Endothelial cell of umbilical vein (primary cell): ENCODE measurements around the gene DYNLRB2. TPM values are rescaled to one million over a fixed set of nuclear protein-coding genes. Genes with fewer than 3 reads are reported as not detected.

Source experiments
- BruUV-seq: library from RNA; stranded (reverse); fragments of 400-500 nt; replicated peaks from 2 replicates; lab custom pipeline; 2021; lab: Mats Ljungman, UMichigan
- CTCF ChIA-PET: fragments of 300-600, 350-600 bp; sonication (Branson Sonifier 250); formaldehyde crosslinking; loops from one replicate; lab custom pipeline; 2021; ENCODE audit warnings: antibody characterized with exemption, inconsistent platforms; lab: Charles Lee
- POLR2A ChIA-PET: fragments of 300-600, 350-600 bp; sonication (Branson Sonifier 250); formaldehyde crosslinking; loops from one replicate; lab custom pipeline; 2021; ENCODE audit warnings: antibody characterized with exemption, inconsistent platforms; lab: Charles Lee
- DNase-seq: peaks from one replicate; pipeline ENCODE4 v3.0.0-alpha.2; 2011; ENCODE audit warnings: low read depth, low spot score
- FAIRE-seq: peaks from 2 replicates; lab custom pipeline; 2011; peaks lifted over from hg19 to GRCh38; lab: Jason Lieb, UNC
- H2AFZ ChIP-seq: 2 replicates; pipeline ENCODE4 v1.6.0; 2012; ENCODE audit warnings: low read depth, low read length, control low read depth, inconsistent platforms
- H3K27ac ChIP-seq: 2 replicates; pipeline ENCODE4 v1.5.1; 2011; ENCODE audit warnings: low read depth, mild to moderate bottlenecking, control low read depth, low read length, moderate library complexity; ENCODE audit not compliant: insufficient read depth
- H3K27me3 ChIP-seq, 2 experiments: 2 replicates each; pipeline versions ENCODE4 v1.6.0 to v1.6.1; 2011; ENCODE audit warnings: low read length in 2 of 2, mixed read lengths in 1 of 2; ENCODE audit not compliant: control insufficient read depth in 2 of 2, insufficient read depth in 2 of 2
- H3K36me3 ChIP-seq, 2 experiments: 2 replicates in 1 of 2; 3 replicates in 1 of 2; pipeline ENCODE4 v1.5.1; 2011; ENCODE audit warnings: low read length in 2 of 2, mild to moderate bottlenecking in 1 of 2, moderate library complexity in 1 of 2; ENCODE audit not compliant: control insufficient read depth in 2 of 2, insufficient read depth in 2 of 2; ENCODE audit errors: extremely low read depth in 1 of 2
- H3K4me1 ChIP-seq: 3 replicates; pipeline ENCODE4 v1.5.1; 2011; ENCODE audit warnings: mild to moderate bottlenecking, low read length; ENCODE audit not compliant: control insufficient read depth, insufficient read depth; ENCODE audit errors: extremely low read depth
- H3K4me2 ChIP-seq: 2 replicates; pipeline ENCODE4 v1.6.1; 2011; ENCODE audit warnings: low read length, control low read depth, mixed read lengths; ENCODE audit not compliant: insufficient read depth
- H3K4me3 ChIP-seq, 3 experiments: fragments of 200-600 bp in 1 of 3; sonication (generic), shearing (Covaris generic) in 1 of 3; replicated peaks in 1 of 3; 2 replicates each; pipeline ENCODE4 v1.5.1; 2011 to 2016; ENCODE audit warnings: control low read depth in 3 of 3, low read length in 3 of 3, mild to moderate bottlenecking in 2 of 3, inconsistent platforms in 1 of 3, low read depth in 1 of 3, moderate library complexity in 1 of 3; ENCODE audit not compliant: insufficient read depth in 1 of 3
- H3K79me2 ChIP-seq: 2 replicates; pipeline ENCODE4 v1.6.0; 2012; ENCODE audit warnings: low read length, inconsistent platforms; ENCODE audit not compliant: control insufficient read depth, insufficient read depth
- H3K9ac ChIP-seq: replicated peaks from 2 replicates; pipeline ENCODE3; 2011; ENCODE audit warnings: low read length, control low read depth; ENCODE audit not compliant: insufficient read depth; ENCODE audit errors: extremely low read depth
- H3K9me1 ChIP-seq: replicated peaks from 3 replicates; pipeline ENCODE4 v1.6.0; 2011; ENCODE audit warnings: mild to moderate bottlenecking, low read length; ENCODE audit not compliant: control insufficient read depth, insufficient read depth; ENCODE audit errors: extremely low read depth
- H3K9me3 ChIP-seq: replicated peaks from 2 replicates; pipeline ENCODE4 v1.5.1; 2012; ENCODE audit warnings: low read length, inconsistent platforms; ENCODE audit not compliant: control insufficient read depth, insufficient read depth
- H4K20me1 ChIP-seq: replicated peaks from 2 replicates; pipeline ENCODE3; 2011; ENCODE audit warnings: mild to moderate bottlenecking, low read length; ENCODE audit not compliant: control insufficient read depth, insufficient read depth; ENCODE audit errors: extremely low read depth
- EZH2 ChIP-seq: IDR thresholded peaks from 2 replicates; pipeline ENCODE4 v1.6.1; 2012; ENCODE audit warnings: borderline replicate concordance, low read depth, mild to moderate bottlenecking, moderate library complexity, low read length, inconsistent platforms; ENCODE audit not compliant: severe bottlenecking
- FOS ChIP-seq: IDR thresholded peaks from 2 replicates; pipeline ENCODE4 v1.6.1; 2011; ENCODE audit warnings: mild to moderate bottlenecking, low read length, moderate library complexity, borderline replicate concordance; ENCODE audit not compliant: insufficient read depth
- GATA2 ChIP-seq: IDR thresholded peaks from 2 replicates; pipeline ENCODE4 v1.7.0; 2011; ENCODE audit warnings: low read depth, mild to moderate bottlenecking, moderate library complexity, mixed read lengths, low read length; ENCODE audit not compliant: insufficient read length, insufficient read depth
- JUN ChIP-seq: IDR thresholded peaks from 2 replicates; pipeline ENCODE4 v1.6.1; 2011; ENCODE audit warnings: borderline replicate concordance, low read depth; ENCODE audit not compliant: insufficient read length, insufficient read depth
- MYC ChIP-seq: IDR thresholded peaks from one replicate; pipeline ENCODE4 v1.6.1; 2011; ENCODE audit warnings: mild to moderate bottlenecking, low read depth, low read length
- POLR2A ChIP-seq: IDR thresholded peaks from 2 replicates; pipeline ENCODE4 v1.6.1; 2012; ENCODE audit warnings: low read depth, mild to moderate bottlenecking, control low read depth, low read length
- POLR2AphosphoS5 ChIP-seq: IDR thresholded peaks from 2 replicates; pipeline ENCODE4 v1.6.1; 2012; ENCODE audit warnings: low read depth, mild to moderate bottlenecking, control low read depth, low read length, moderate library complexity; ENCODE audit not compliant: insufficient read depth
- dilution Hi-C: fragments of 300-500 bp; cut with MboI; formaldehyde crosslinking; loops from one replicate; pipeline ENCODE4 v1.15.0; 2019; ENCODE audit warnings: low sequenced_read_pairs; ENCODE audit not compliant: extremely low pct_ligation_motif_present
- intact Hi-C: fragments of 100-400 bp; cut with micrococcal nuclease; formaldehyde crosslinking; loops from one replicate; pipeline ENCODE4 v1.10.0; 2022
- polyA plus RNA-seq, 4 experiments: library from polyadenylated mRNA; depleted of rRNA in 3 of 4; stranded (reverse) in 3 of 4; unstranded in 1 of 4; fragments of >200 nt; gene quantifications; 2 replicates each; pipeline versions ENCODE4 v1.2.1 to v1.2.3, GENCODE V29; 2011 to 2012; ENCODE audit warnings: missing spikeins in 1 of 4
- total RNA-seq: library from RNA; stranded (reverse); gene quantifications from 2 replicates; pipeline ENCODE4 v1.2.3, GENCODE V29; 2021
- TF ChIP-seq, protein P1 (sequence below), 2 donors: IDR thresholded peaks; 1 replicate in 1 of 2; 2 replicates in 1 of 2; pipeline ENCODE4 v1.5.1; 2011; ENCODE audit warnings: low read length in 2 of 2, mild to moderate bottlenecking in 2 of 2, moderate library complexity in 2 of 2, control low read depth in 1 of 2, inconsistent platforms in 1 of 2, low read depth in 1 of 2; ENCODE audit not compliant: insufficient read depth in 1 of 2; ENCODE audit errors: extremely low read depth in 1 of 2
- TF ChIP-seq, protein P2 (sequence below): IDR thresholded peaks from 2 replicates; pipeline ENCODE4 v1.6.1; 2011; ENCODE audit not compliant: insufficient read depth, insufficient read length

Gene DYNLRB2
- total and polyA plus RNA-seq, 2 donors (not counting 3 experiments of a cell fraction or from before 2014, with no cell fraction given), result not detected

DNA sequence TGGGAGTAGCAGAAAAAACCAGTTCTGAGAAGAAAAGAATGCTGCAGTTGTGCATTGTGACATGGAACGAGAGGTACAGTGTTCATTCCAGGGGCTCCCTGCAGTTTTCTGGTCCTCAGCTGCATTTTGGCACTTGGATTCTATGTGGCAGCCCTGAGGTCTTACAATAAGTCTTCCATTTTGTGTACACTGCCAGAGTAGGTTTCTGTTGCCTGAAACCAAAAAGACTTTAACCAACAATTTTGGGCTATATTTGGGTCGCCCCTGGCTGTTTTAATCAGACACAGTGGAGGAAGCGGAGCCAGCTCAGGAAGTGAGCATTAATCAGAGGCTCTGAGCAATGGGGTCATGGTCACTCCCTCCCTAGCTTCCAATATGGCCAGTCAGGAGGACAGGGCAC is 15.7 kb downstream of the DYNLRB2 start:
- BruUV-seq, result no TSS peak
- Histone ChIP-seq H3K4me3 (no peak overlapping the region), H3K27me3 (peaks cover 5 to 7% of the 10 kb centered on the region in 2 experiments), H3K4me1 (no peaks in the 10 kb centered on the region), H2AFZ (no peak overlapping the region), H3K27ac (no peak overlapping the region), H3K36me3 (no peaks in the 10 kb centered on the region), H3K9me3 (no peaks in the 10 kb centered on the region), H3K9me1 (no peaks in the 10 kb centered on the region), H3K79me2 (no peaks in the 10 kb centered on the region), H4K20me1 (no peaks in the 10 kb centered on the region), H3K9ac (no peak overlapping the region), H3K4me2 (no peak overlapping the region)
- no peak for FAIRE-seq
- ChIA-PET CTCF (no interaction called here), POLR2A (no interaction called here)
- intact Hi-C loops, result no loop called here
- dilution Hi-C loops, result no loop called here
- DNase-seq, result no peak
- TF ChIP-seq POLR2A (no peak), GATA2 (no peak), MYC (no peak), FOS (no peak), EZH2 (no peak), JUN (no peak), POLR2AphosphoS5 (no peak)
- TF ChIP-seq, protein P1, sequence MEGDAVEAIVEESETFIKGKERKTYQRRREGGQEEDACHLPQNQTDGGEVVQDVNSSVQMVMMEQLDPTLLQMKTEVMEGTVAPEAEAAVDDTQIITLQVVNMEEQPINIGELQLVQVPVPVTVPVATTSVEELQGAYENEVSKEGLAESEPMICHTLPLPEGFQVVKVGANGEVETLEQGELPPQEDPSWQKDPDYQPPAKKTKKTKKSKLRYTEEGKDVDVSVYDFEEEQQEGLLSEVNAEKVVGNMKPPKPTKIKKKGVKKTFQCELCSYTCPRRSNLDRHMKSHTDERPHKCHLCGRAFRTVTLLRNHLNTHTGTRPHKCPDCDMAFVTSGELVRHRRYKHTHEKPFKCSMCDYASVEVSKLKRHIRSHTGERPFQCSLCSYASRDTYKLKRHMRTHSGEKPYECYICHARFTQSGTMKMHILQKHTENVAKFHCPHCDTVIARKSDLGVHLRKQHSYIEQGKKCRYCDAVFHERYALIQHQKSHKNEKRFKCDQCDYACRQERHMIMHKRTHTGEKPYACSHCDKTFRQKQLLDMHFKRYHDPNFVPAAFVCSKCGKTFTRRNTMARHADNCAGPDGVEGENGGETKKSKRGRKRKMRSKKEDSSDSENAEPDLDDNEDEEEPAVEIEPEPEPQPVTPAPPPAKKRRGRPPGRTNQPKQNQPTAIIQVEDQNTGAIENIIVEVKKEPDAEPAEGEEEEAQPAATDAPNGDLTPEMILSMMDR (IDR thresholded peaks at IDR 0.05; ENCODE audit: extremely low read depth in 1 of 2, insufficient read depth in 1 of 2, low read depth in 1 of 2, low read length in 2 of 2), result no peak
- TF ChIP-seq, protein P2, sequence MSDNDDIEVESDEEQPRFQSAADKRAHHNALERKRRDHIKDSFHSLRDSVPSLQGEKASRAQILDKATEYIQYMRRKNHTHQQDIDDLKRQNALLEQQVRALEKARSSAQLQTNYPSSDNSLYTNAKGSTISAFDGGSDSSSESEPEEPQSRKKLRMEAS, result no peak
